ENCODE measurements around the gene RRM1. TPM values are rescaled to one million over a fixed set of nuclear protein-coding genes. Genes with fewer than 3 reads are reported as not detected.

Gene RRM1
- total and polyA plus RNA-seq, 9 of the 15 experiments (the other 6 are each of a cell fraction or from before 2014, with no cell fraction given), result 113 to 270 (median 163) TPM

DNA sequence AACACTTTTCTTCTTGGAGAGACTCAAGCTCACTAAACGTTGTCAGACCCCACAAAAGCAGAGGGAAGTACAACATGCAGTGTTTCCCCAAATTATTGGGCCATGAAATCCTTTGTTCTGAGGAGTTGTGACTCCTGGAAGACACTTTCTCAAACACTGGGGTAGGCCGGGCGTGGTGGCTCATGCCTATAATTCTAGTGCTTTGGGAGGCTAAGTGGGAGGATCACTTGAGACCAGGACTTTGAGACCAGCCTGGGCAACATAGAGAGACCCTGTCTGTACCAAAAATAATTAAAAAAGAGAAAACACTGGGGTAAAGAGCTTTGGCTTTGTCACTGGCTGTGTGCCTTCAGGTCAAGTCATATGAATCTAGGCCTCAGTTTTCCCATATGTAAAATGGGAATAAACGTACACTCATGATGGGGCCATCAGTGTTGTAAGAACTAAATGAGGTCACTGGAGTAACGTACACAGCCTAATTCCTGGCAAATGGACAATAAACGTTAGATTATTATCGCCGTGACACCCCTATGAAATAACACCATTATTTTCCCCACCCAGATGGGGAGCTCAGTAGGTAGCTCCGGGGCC lies 92.0 kb downstream of the RRM1 start:
- peak overlapping the region; percentile 72 for H3K4me3 ChIP-seq
- intact Hi-C loops (cut with micrococcal nuclease) (loop anchor here (1.0 kb wide), 3 partner anchors 307 to 818 kb away; no protein-coding TSS in a partner anchor), in situ Hi-C loops (cut with MboI) (loop anchor here (5.0 to 25.0 kb wide), 3 partner anchors 306 to 826 kb away; partner anchors contain the start of gene OR52M1)
- no peak for FAIRE-seq
- ChIA-PET POLR2A (interaction anchor here (0.6 to 0.9 kb wide), 2 partner anchors 24 to 420 kb away, joined by 3 read pairs; no protein-coding TSS in a partner anchor), CTCF (ENCODE audit: low intra/inter-chr PET ratio) (interaction anchor here (0.7 to 3.8 kb wide), 5 partner anchors 27 to 440 kb away, joined by 3 to 30 read pairs (median 3); no protein-coding TSS in a partner anchor)
- peak overlapping the region; percentile 98; the same call in 1 of the 2 replicates for H2AFZ ChIP-seq (ENCODE audit: low read depth, low read length)
- H3K79me2 ChIP-seq (ENCODE audit: control insufficient read depth, insufficient read depth, low read length), result no peaks in the 10 kb centered on the region
- H3K9me1 ChIP-seq (ENCODE audit: control insufficient read depth, insufficient read depth, low read length), result no peaks in the 10 kb centered on the region
- H3K9me3 ChIP-seq (replicated peaks; ENCODE audit: control insufficient read depth, insufficient read depth, low read depth, low read length), result no peaks in the 10 kb centered on the region; the same call in 1 of the 2 replicates
- no peak overlapping the region for H3K27ac ChIP-seq (ENCODE audit: extremely low read depth, low read depth, low read length)
- WGBS (ENCODE audit: insufficient coverage, low coverage, missing lambda C conversion rate), result 12% methylated on average over 9 of the region's 9 CpGs
- no peak for ATAC-seq
- DNase-seq (ENCODE audit: extremely low read depth in 1 of 4, low spot score in 3 of 4), result no peak
- peaks cover 16 to 23% of the 10 kb centered on the region in 2 experiments; a peak in 4 of 5 replicates for H3K4me1 ChIP-seq (replicated peaks in 1 of 2; ENCODE audit: control insufficient read depth in 2 of 2, insufficient read depth in 2 of 2, low read length in 2 of 2)
- BruUV-seq (replicated peaks), result no TSS peak
- H3K36me3 ChIP-seq (ENCODE audit: control insufficient read depth, insufficient read depth, low read length), result no peaks in the 10 kb centered on the region
- peaks cover 0 to 4% of the 10 kb centered on the region in 2 experiments; a peak in 1 of 5 replicates for H3K27me3 ChIP-seq (ENCODE audit: control insufficient read depth in 2 of 2, insufficient read depth in 2 of 2, low read length in 2 of 2)
- no peak overlapping the region; a peak in 1 of 4 replicates for H3K9ac ChIP-seq (ENCODE audit: insufficient read depth in 1 of 2, low read depth in 2 of 2, low read length in 2 of 2)
- peak overlapping the region; percentile 86 for H3K4me2 ChIP-seq (ENCODE audit: insufficient read depth, low read length)
- H4K20me1 ChIP-seq (replicated peaks; ENCODE audit: control insufficient read depth, insufficient read depth, low read length), result no peaks in the 10 kb centered on the region
- no peak for TF ChIP-seq ZNF444 (CRISPR knock-in tag; IDR thresholded peaks at IDR 0.05)
- TF ChIP-seq CREB1 (IDR thresholded peaks at IDR 0.05), result no peak
- no peak for TF ChIP-seq CREB1 (CRISPR knock-in tag; IDR thresholded peaks at IDR 0.05)
- TF ChIP-seq SNRNP70 (optimal IDR thresholded peaks at IDR 0.05; ENCODE audit: low read depth, low read length), result no peak
- TF ChIP-seq ARHGAP35 (IDR thresholded peaks at IDR 0.05; ENCODE audit: partially characterized antibody), result no peak
- peak in 1 of 2 experiments; percentile 49; a peak in 2 of 4 replicates for TF ChIP-seq RCOR1 (IDR thresholded peaks at IDR 0.05; ENCODE audit: borderline replicate concordance in 1 of 2, low read depth in 2 of 2, low read length in 2 of 2)
- TF ChIP-seq ZNF121 (CRISPR knock-in tag; conservative IDR thresholded peaks at IDR 0.05), result peak; percentile 89
- TF ChIP-seq, protein P1, sequence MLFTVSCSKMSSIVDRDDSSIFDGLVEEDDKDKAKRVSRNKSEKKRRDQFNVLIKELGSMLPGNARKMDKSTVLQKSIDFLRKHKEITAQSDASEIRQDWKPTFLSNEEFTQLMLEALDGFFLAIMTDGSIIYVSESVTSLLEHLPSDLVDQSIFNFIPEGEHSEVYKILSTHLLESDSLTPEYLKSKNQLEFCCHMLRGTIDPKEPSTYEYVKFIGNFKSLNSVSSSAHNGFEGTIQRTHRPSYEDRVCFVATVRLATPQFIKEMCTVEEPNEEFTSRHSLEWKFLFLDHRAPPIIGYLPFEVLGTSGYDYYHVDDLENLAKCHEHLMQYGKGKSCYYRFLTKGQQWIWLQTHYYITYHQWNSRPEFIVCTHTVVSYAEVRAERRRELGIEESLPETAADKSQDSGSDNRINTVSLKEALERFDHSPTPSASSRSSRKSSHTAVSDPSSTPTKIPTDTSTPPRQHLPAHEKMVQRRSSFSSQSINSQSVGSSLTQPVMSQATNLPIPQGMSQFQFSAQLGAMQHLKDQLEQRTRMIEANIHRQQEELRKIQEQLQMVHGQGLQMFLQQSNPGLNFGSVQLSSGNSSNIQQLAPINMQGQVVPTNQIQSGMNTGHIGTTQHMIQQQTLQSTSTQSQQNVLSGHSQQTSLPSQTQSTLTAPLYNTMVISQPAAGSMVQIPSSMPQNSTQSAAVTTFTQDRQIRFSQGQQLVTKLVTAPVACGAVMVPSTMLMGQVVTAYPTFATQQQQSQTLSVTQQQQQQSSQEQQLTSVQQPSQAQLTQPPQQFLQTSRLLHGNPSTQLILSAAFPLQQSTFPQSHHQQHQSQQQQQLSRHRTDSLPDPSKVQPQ (CRISPR knock-in tag; IDR thresholded peaks at IDR 0.05; ENCODE audit: borderline replicate concordance), result no peak
- peak; percentile 98 for TF ChIP-seq RBM25 (IDR thresholded peaks at IDR 0.05; ENCODE audit: low read depth, low read length, severe bottlenecking)
- TF ChIP-seq, protein P2, sequence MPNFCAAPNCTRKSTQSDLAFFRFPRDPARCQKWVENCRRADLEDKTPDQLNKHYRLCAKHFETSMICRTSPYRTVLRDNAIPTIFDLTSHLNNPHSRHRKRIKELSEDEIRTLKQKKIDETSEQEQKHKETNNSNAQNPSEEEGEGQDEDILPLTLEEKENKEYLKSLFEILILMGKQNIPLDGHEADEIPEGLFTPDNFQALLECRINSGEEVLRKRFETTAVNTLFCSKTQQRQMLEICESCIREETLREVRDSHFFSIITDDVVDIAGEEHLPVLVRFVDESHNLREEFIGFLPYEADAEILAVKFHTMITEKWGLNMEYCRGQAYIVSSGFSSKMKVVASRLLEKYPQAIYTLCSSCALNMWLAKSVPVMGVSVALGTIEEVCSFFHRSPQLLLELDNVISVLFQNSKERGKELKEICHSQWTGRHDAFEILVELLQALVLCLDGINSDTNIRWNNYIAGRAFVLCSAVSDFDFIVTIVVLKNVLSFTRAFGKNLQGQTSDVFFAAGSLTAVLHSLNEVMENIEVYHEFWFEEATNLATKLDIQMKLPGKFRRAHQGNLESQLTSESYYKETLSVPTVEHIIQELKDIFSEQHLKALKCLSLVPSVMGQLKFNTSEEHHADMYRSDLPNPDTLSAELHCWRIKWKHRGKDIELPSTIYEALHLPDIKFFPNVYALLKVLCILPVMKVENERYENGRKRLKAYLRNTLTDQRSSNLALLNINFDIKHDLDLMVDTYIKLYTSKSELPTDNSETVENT (CRISPR knock-in tag; IDR thresholded peaks at IDR 0.05), result no peak
- no peak for TF ChIP-seq FOXA3 (CRISPR knock-in tag; conservative IDR thresholded peaks at IDR 0.05 in 1 of 2, IDR thresholded peaks at IDR 0.05 in 1 of 2)
- no peak for TF ChIP-seq ELF4 (CRISPR knock-in tag; IDR thresholded peaks at IDR 0.05)
